ENCODE results near the gene TUBG2. TPM values are rescaled to one million over a fixed set of nuclear protein-coding genes. Genes with fewer than 3 reads are reported as not detected.

The TUBG2 gene
- total and polyA plus RNA-seq, 2 of the 8 experiments (the other 6 are each of a cell fraction or from before 2014, with no cell fraction given), result 14.8 to 16.6 TPM

GRCh38 chr17:42657824-42658588 is 1.1 kb upstream of the TUBG2 start:
- H3K56ac ChIP-seq (replicated peaks; ENCODE audit: insufficient read length, low read depth, low read length), result no peak overlapping the region
- H2BK120ac ChIP-seq (replicated peaks; ENCODE audit: low read depth, low read length), result no peak overlapping the region
- H3K4me3 ChIP-seq (ENCODE audit: extremely low read depth in 1 of 4, insufficient read depth in 2 of 4, low read depth in 3 of 4, low read length in 4 of 4), result no peak overlapping the region
- no peak overlapping the region for H3K14ac ChIP-seq (ENCODE audit: insufficient read length)
- no peak overlapping the region for H3K23ac ChIP-seq (ENCODE audit: insufficient read length)
- TF ChIP-seq BACH1 (IDR thresholded peaks at IDR 0.05; ENCODE audit: low read length), result no peak
- no peak for TF ChIP-seq NRF1 (IDR thresholded peaks at IDR 0.05; ENCODE audit: low read depth, low read length)
- no peak for TF ChIP-seq SP2 (IDR thresholded peaks at IDR 0.05; ENCODE audit: low read length)
- CTCF ChIA-PET (ENCODE audit: partially characterized antibody), result interaction anchor here (1.4 to 6.4 kb wide), 3 partner anchors 19 to 39 kb away, joined by 3 to 36 read pairs (median 9); partner anchors contain the start of genes CCR10 and PLEKHH3
- no peak overlapping the region for H4K5ac ChIP-seq (ENCODE audit: insufficient read length, low read depth, low read length)
- peak overlapping the region; percentile 72; the same call in 1 of the 2 replicates for H2BK15ac ChIP-seq (ENCODE audit: low read length)
- FAIRE-seq (no peak), DNase-seq (ENCODE audit: low read depth in 1 of 2, low spot score in 2 of 2) (no peak)
- H4K91ac ChIP-seq (replicated peaks; ENCODE audit: insufficient read length, low read length), result no peak overlapping the region
- peaks cover 5 to 11% (median 7%) of the 10 kb centered on the region in 4 experiments; a peak in 6 of 7 replicates for H3K4me1 ChIP-seq (replicated peaks in 1 of 4; ENCODE audit: control insufficient read depth in 3 of 4, insufficient read depth in 4 of 4, low read length in 3 of 4)
- no peak overlapping the region; the same call in 1 of the 2 replicates for H2AK5ac ChIP-seq (ENCODE audit: low read depth, low read length)
- H2AFZ ChIP-seq (ENCODE audit: low read length), result no peak overlapping the region
- 0 out of 8 replicates have a peak, but pooled peaks cover 0 to 3% (median 2%) of the 10 kb centered on the region in 4 experiments for H3K36me3 ChIP-seq (ENCODE audit: control insufficient read depth in 2 of 4, insufficient read depth in 4 of 4, low read length in 3 of 4)
- H3K4ac ChIP-seq (replicated peaks; ENCODE audit: insufficient read length, low read depth, low read length), result no peak overlapping the region
- peak overlapping the region; percentile 42; the same call in 1 of the 2 replicates for H2BK12ac ChIP-seq (ENCODE audit: low read depth, low read length)
- H3K18ac ChIP-seq (ENCODE audit: extremely low read depth, low read length), result no peak overlapping the region
- H3K9ac ChIP-seq (replicated peaks in 1 of 4; ENCODE audit: extremely low read depth in 1 of 4, low read depth in 3 of 4, low read length in 3 of 4), result no peak overlapping the region
- 89% methylated on average over 9 of the region's 9 CpGs; no CpG with 5 or more reads in 1 of the 2 experiments for WGBS, 2 experiments (ENCODE audit: extremely low coverage in 1 of 2, insufficient coverage in 1 of 2, insufficient read length in 1 of 2, insufficient replicate concordance in 2 of 2, low coverage in 1 of 2, low lambda C conversion rate in 2 of 2, missing lambda C conversion rate in 1 of 2)
- H3K79me1 ChIP-seq (ENCODE audit: low read depth, low read length), result no peaks in the 10 kb centered on the region
- H2BK20ac ChIP-seq (ENCODE audit: low read length), result 0 out of 2 replicates have a peak overlapping the region, but pooled peaks have one; percentile 48
- POLR2A ChIA-PET (ENCODE audit: partially characterized antibody), result interaction anchor here (1.1 to 16.6 kb wide), 2 partner anchors 17 to 82 kb away, joined by 3 to 239 read pairs; partner anchors contain the start of genes CCR10 and PLEKHH3
- no peak overlapping the region for H3K27ac ChIP-seq (ENCODE audit: low read depth, low read length)
- no peaks in the 10 kb centered on the region for H3K9me3 ChIP-seq (ENCODE audit: insufficient read depth in 2 of 2, low read depth in 1 of 2, low read length in 1 of 2)
- H3K27me3 ChIP-seq (replicated peaks in 1 of 4; ENCODE audit: control insufficient read depth in 3 of 4, extremely low read depth in 1 of 4, insufficient read depth in 3 of 4, low read length in 3 of 4), result no peaks in the 10 kb centered on the region
- H4K8ac ChIP-seq (ENCODE audit: extremely low read depth, insufficient read depth, low read length), result no peak overlapping the region
- no peaks in the 10 kb centered on the region for H4K20me1 ChIP-seq (replicated peaks in 1 of 2; ENCODE audit: control insufficient read depth in 1 of 2, insufficient read depth in 2 of 2, low read length in 2 of 2)
- peaks cover 6% of the 10 kb centered on the region; the same call in 1 of the 2 replicates for H3K23me2 ChIP-seq (ENCODE audit: low read depth, low read length)
- H3K4me2 ChIP-seq (ENCODE audit: insufficient read depth in 1 of 2, low read depth in 2 of 2, low read length in 2 of 2), result no peak overlapping the region; a peak in 1 of 4 replicates
- H2BK5ac ChIP-seq (ENCODE audit: low read depth, low read length), result no peak overlapping the region
- no peaks in the 10 kb centered on the region for H3K79me2 ChIP-seq (ENCODE audit: control insufficient read depth in 1 of 2, insufficient read depth in 2 of 2, low read length in 2 of 2)
